ENCODE results near the gene ANO9. TPM values are rescaled to one million over a fixed set of nuclear protein-coding genes. Genes with fewer than 3 reads are reported as not detected.
A peak's percentile ranks its signal among the peaks of the same experiment; 100 is the strongest.

The ANO9 gene
- total and polyA plus RNA-seq, 11 donors: 0.07 to 3.1 (median 0.21) TPM; not detected in 6

DNA sequence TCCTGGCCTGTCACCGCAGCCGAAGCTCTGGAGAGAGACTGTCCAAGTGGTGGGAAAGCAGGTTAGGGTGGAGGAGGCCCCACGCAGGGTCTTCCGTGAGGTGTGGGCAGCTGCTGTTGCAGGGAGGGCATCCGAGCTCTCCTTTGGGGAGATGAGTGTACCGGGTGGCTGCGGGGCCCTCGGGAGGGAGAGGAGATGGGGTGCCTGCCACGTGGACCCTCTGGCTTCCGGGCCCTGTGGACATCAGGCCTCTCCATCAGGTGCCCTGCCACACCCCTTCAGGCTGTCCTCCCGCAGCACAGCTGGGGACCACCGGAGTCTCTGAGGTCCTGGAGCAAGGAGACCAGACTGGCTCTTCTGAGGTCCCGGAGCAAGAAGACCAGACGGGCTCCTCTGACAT, 9.9 kb upstream of the ANO9 start:
- 85 to 92% (median 88%) methylated on average over 9 to 14 of the region's 14 CpGs for WGBS, 4 donors
- H3K4me1 ChIP-seq: peaks cover 0 to 49% (median 27%) of the 10 kb centered on the region in 12 donors
- ATAC-seq (no peak), DNase-seq (peak in 1 of 5 donors; percentile 30)
- H3K36me3 ChIP-seq: peaks cover 0 to 20% (median 16%) of the 10 kb centered on the region in 9 donors
- H3K27ac ChIP-seq: peak overlapping the region in 2 of 12 donors; percentile 93 to 94
- TF ChIP-seq, protein P1, sequence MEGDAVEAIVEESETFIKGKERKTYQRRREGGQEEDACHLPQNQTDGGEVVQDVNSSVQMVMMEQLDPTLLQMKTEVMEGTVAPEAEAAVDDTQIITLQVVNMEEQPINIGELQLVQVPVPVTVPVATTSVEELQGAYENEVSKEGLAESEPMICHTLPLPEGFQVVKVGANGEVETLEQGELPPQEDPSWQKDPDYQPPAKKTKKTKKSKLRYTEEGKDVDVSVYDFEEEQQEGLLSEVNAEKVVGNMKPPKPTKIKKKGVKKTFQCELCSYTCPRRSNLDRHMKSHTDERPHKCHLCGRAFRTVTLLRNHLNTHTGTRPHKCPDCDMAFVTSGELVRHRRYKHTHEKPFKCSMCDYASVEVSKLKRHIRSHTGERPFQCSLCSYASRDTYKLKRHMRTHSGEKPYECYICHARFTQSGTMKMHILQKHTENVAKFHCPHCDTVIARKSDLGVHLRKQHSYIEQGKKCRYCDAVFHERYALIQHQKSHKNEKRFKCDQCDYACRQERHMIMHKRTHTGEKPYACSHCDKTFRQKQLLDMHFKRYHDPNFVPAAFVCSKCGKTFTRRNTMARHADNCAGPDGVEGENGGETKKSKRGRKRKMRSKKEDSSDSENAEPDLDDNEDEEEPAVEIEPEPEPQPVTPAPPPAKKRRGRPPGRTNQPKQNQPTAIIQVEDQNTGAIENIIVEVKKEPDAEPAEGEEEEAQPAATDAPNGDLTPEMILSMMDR (IDR thresholded peaks at IDR 0.05): no peak
- TF ChIP-seq POLR2A (IDR thresholded peaks at IDR 0.05): no peak
- peak overlapping the region in 8 of 12 donors; percentile 84 to 99 (median 96) for H3K4me3 ChIP-seq
- H3K9me3 ChIP-seq: no peaks in the 10 kb centered on the region
- H3K27me3 ChIP-seq: no peaks in the 10 kb centered on the region
- intact Hi-C loops (cut with DNase I): loop anchor here in 8 of 10 donors (5.0 to 10.0 kb wide), 5 partner anchors 44 to 247 kb away; partner anchors contain the start of genes RNH1 (in 4 of the 8), BET1L (in 3 of the 8) and RIC8A (in 3 of the 8)

- no peaks in the 10 kb centered on the region for H3K9me3 ChIP-seq
- peak overlapping the region; percentile 68 to 99 (median 95) for H3K4me3 ChIP-seq
- DNase-seq (peak in 3 of 5 donors; percentile 44 to 65 (median 64)), ATAC-seq (no peak)
- intact Hi-C loops (cut with DNase I): loop anchor here in 8 of 10 donors (5.0 to 10.0 kb wide), 5 partner anchors 44 to 246 kb away; partner anchors contain the start of genes RNH1 (in 4 of the 8), BET1L (in 3 of the 8) and RIC8A (in 3 of the 8)
- H3K27ac ChIP-seq: peak overlapping the region in 11 of 12 donors; percentile 70 to 97 (median 93)
- peaks cover 0 to 20% (median 16%) of the 10 kb centered on the region in 9 donors for H3K36me3 ChIP-seq
- TF ChIP-seq, protein P1 (IDR thresholded peaks at IDR 0.05): peak in 4 of 12 donors; percentile 16 to 30 (median 20)
- no peak for TF ChIP-seq POLR2A (IDR thresholded peaks at IDR 0.05)
- H3K4me1 ChIP-seq: peaks cover 0 to 49% (median 27%) of the 10 kb centered on the region in 12 donors
- no peaks in the 10 kb centered on the region for H3K27me3 ChIP-seq
- 1 to 5% (median 3%) methylated on average over 37 to 46 of the region's 46 CpGs for WGBS, 4 donors
Measured at GRCh38 chr11:450809-451451, 9.1 kb upstream of the ANO9 start.

DNA sequence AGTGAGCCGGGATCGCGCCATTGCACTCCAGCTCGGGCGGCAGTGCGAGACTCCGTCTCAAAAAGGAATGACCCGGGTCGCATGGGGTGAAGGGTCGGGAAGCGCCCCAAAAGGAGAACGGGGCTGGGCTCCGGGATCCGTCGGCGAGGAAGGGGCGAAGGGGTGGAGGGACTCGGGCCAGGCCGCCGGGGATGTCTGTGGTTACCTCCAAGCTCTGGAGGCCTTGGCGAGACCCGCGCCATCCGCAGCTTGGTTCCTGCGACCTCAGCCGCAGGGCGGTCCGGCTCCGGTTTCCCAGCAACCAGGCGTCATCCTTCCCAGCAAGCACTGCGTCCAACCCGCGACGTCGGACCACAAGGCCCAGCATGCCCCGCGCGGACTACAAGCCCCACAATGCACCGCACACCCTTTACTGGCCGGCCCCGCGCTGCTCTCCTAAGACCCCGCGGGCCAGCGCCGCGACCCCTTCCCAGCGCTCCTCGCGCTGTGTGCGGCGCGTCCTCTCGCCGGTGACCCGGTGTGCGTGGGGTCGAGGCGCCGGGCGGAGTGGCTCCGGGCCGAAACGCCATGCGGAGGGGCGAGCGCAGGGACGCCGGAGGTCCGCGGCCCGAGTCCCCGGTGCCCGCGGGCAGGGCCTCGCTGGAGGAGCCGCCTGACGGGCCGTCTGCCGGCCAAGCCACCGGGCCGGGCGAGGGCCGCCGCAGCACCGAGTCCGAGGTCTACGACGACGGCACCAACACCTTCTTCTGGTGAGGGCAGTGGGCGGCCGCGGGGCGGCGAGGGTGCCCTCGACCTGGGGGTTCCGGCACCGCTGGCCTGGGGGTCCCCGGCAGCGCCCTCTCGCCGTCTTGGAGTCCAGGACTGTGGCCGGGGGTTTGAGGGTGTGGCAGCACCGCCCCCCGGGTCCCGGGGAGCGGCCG, 8.3 kb upstream of the ANO9 start, which contains the start of gene PTDSS2:
TSS of gene PTDSS2 (plus strand) at position 391 of the 920 bp plus-strand sequence. CDS start at position 568, 177 bp downstream.
- Histone ChIP-seq H3K27me3 (no peaks in the 10 kb centered on the region), H3K36me3 (peaks cover 0 to 20% (median 16%) of the 10 kb centered on the region in 9 donors), H3K9me3 (no peaks in the 10 kb centered on the region), H3K27ac (peak within 1 kb of the TSS in 11 of 12 donors; percentile 70 to 97 (median 93)), H3K4me3 (peak within 1 kb of the TSS; percentile 68 to 99 (median 95)), H3K4me1 (peaks cover 0 to 42% (median 27%) of the 10 kb centered on the region in 12 donors)
- intact Hi-C loops (cut with DNase I): loop anchor here (2.0 to 10.0 kb wide), 8 partner anchors 33 to 245 kb away; partner anchors contain the start of genes RNH1 (in 5 of the 10), BET1L (in 4 of the 10) and RIC8A (in 4 of the 10)
- ATAC-seq (peak; percentile 92 to 94 (median 93)), DNase-seq (peak; percentile 97 to 98 (median 98))
- TF ChIP-seq, protein P1 (IDR thresholded peaks at IDR 0.05): no peak
- peak in 1 of 2 donors; percentile 83 for TF ChIP-seq POLR2A (IDR thresholded peaks at IDR 0.05)
- WGBS, 4 donors: 0 to 1% (median 0%) methylated on average over 56 to 108 of the region's 108 CpGs

Data from heart left ventricle (tissue), 16 donors.